GM21528 (cell line): Measurements from ENCODE around the gene CBFB.

Experiments
- ATAC-seq: cut with Tn5 transposase; IDR thresholded peaks from one replicate; pipeline ENCODE4 v1.9.1; 2021; ENCODE audit warnings: mild to moderate bottlenecking, moderate library complexity; ENCODE audit not compliant: unreplicated experiment, low FRiP score

The CBFB gene

GRCh38 chr16:67016143-67016542, 12.8 kb upstream of the CBFB start:
- ATAC-seq = no peak

GRCh38 chr16:67016681-67017420, 12.1 kb upstream of the CBFB start:
- no peak for ATAC-seq

- ATAC-seq = no peak
These were observed 11.6 kb upstream of the CBFB start for GRCh38 chr16:67017421-67017750.

- ATAC-seq = peak; percentile 69
These were observed 11.0 kb upstream of the CBFB start for GRCh38 chr16:67017810-67018488.

GRCh38 chr16:67019171-67019570, 9.8 kb upstream of the CBFB start:
- ATAC-seq = no peak

GRCh38 chr16:67021321-67021720, 7.6 kb upstream of the CBFB start:
- ATAC-seq = no peak

GRCh38 chr16:67022531-67023214, 6.3 kb upstream of the CBFB start:
- no peak for ATAC-seq

- no peak for ATAC-seq
These were observed 5.3 kb upstream of the CBFB start for GRCh38 chr16:67023689-67024088.

- ATAC-seq = no peak
These were observed 4.4 kb upstream of the CBFB start for GRCh38 chr16:67024384-67025209.

- no peak for ATAC-seq
These were observed 3.8 kb upstream of the CBFB start for GRCh38 chr16:67025210-67025550.

- no peak for ATAC-seq
These were observed 2.4 kb upstream of the CBFB start for GRCh38 chr16:67026570-67026969.

- no peak for ATAC-seq
These were observed 1.9 kb upstream of the CBFB start for GRCh38 chr16:67027046-67027445.

- no peak for ATAC-seq
These were observed 718 bp upstream of the CBFB start for GRCh38 chr16:67028167-67028695.

- peak; percentile 43 for ATAC-seq
These were observed 526 bp downstream of the CBFB start for GRCh38 chr16:67029254-67030096.

- ATAC-seq = no peak
These were observed 1.4 kb downstream of the CBFB start for GRCh38 chr16:67030221-67030962.

- ATAC-seq = no peak
These were observed 5.5 kb downstream of the CBFB start for GRCh38 chr16:67034487-67034886.

GRCh38 chr16:67035364-67035763, 6.4 kb downstream of the CBFB start:
- no peak for ATAC-seq

GRCh38 chr16:67036323-67036741, 7.4 kb downstream of the CBFB start:
- ATAC-seq = no peak
